Neural cell (in vitro differentiated cells): ENCODE data around the gene ANKMY1. TPM values are rescaled to one million over a fixed set of nuclear protein-coding genes. Genes with fewer than 3 reads are reported as not detected.

Experiments used
- H2AFZ ChIP-seq: fragments of 200-600, 300-800 bp; sonication (generic), shearing (Covaris generic); 2 replicates; pipeline ENCODE4 v1.6.0; 2014; ENCODE audit warnings: low read depth, mild to moderate bottlenecking, antibody characterized with exemption, low read length, moderate library complexity
- H3F3A ChIP-seq: fragments of 200-600 bp; shearing (Covaris generic); 2 replicates; pipeline ENCODE4 v1.6.1; 2016; ENCODE audit warnings: mild to moderate bottlenecking, moderate library complexity, mixed read lengths, antibody characterized with exemption, low read length; ENCODE audit not compliant: insufficient read depth, poor library complexity, severe bottlenecking
- H3K27ac ChIP-seq: fragments of 200-600, 300-800 bp; sonication (generic), shearing (Covaris generic); 2 replicates; pipeline ENCODE4 v1.5.1; 2014; ENCODE audit warnings: mild to moderate bottlenecking, low read length, moderate library complexity
- H3K27me3 ChIP-seq: fragments of 300-800, 200-600 bp; sonication (generic), shearing (Covaris generic); 2 replicates; pipeline ENCODE4 v1.6.0; 2014; ENCODE audit warnings: mild to moderate bottlenecking, low read depth, low read length, moderate library complexity; ENCODE audit not compliant: insufficient read depth
- H3K36me3 ChIP-seq: fragments of 300-800, 200-600 bp; sonication (generic), shearing (Covaris generic); 2 replicates; pipeline ENCODE4 v1.5.1; 2014; ENCODE audit warnings: mild to moderate bottlenecking, antibody characterized with exemption, low read length, moderate library complexity; ENCODE audit not compliant: insufficient read depth
- H3K4me2 ChIP-seq: fragments of 300-800, 200-600 bp; sonication (generic), shearing (Covaris generic); 2 replicates; pipeline ENCODE4 v1.6.0; 2014; ENCODE audit warnings: mild to moderate bottlenecking, low read length
- H3K4me3 ChIP-seq: fragments of 300-800, 200-600 bp; sonication (generic), shearing (Covaris generic); 2 replicates; pipeline ENCODE4 v1.5.1; 2014; ENCODE audit warnings: mild to moderate bottlenecking, low read length, moderate library complexity
- H3K79me2 ChIP-seq: fragments of 200-600 bp; shearing (Covaris generic); replicated peaks from 2 replicates; pipeline ENCODE4 v1.6.0; 2014; ENCODE audit warnings: mild to moderate bottlenecking, low read length, moderate library complexity; ENCODE audit not compliant: insufficient read depth
- H3K9ac ChIP-seq: fragments of 300-800, 200-600 bp; sonication (generic), shearing (Covaris generic); 2 replicates; pipeline ENCODE4 v1.6.1; 2016; ENCODE audit warnings: mild to moderate bottlenecking, low read length, mixed read lengths
- H3K9me2 ChIP-seq: fragments of 200-600 bp; shearing (Covaris generic); 2 replicates; pipeline ENCODE4 v1.6.1; 2016; ENCODE audit warnings: mild to moderate bottlenecking, low read length, mixed read lengths; ENCODE audit not compliant: insufficient read depth
- H3K9me3 ChIP-seq: fragments of 200-600, 300-800 bp; sonication (generic), shearing (Covaris generic); 2 replicates; pipeline ENCODE4 v1.6.1; 2016; ENCODE audit warnings: mild to moderate bottlenecking, mixed run types, low read length, moderate library complexity, mixed read lengths
- H4K20me1 ChIP-seq: fragments of 200-600 bp; shearing (Covaris generic); 2 replicates; pipeline ENCODE4 v1.6.1; 2016; ENCODE audit warnings: mild to moderate bottlenecking, mixed run types; ENCODE audit not compliant: insufficient read depth
- CTCF ChIP-seq: fragments of 450-650 bp; IDR thresholded peaks from 2 replicates; pipeline ENCODE4 v1.5.1; 2014; ENCODE audit warnings: antibody characterized with exemption, mild to moderate bottlenecking, moderate library complexity; ENCODE audit not compliant: poor library complexity, severe bottlenecking
- EP300 ChIP-seq: fragments of 450-650 bp; conservative IDR thresholded peaks from 2 replicates; pipeline ENCODE4 v1.6.1; 2014; ENCODE audit warnings: antibody characterized with exemption, mild to moderate bottlenecking, moderate library complexity; ENCODE audit not compliant: poor library complexity, severe bottlenecking
- EZH2 ChIP-seq: fragments of 200-600, 300-800 bp; shearing (Covaris generic), sonication (generic); IDR thresholded peaks from 2 replicates; pipeline ENCODE4 v1.6.1; 2014; ENCODE audit warnings: antibody characterized with exemption, low read length, borderline replicate concordance, mild to moderate bottlenecking; ENCODE audit not compliant: insufficient read depth, poor library complexity, severe bottlenecking
- MXI1 ChIP-seq: fragments of 450-650 bp; conservative IDR thresholded peaks from 2 replicates; pipeline ENCODE4 v1.6.1; 2014; ENCODE audit warnings: antibody characterized with exemption, mild to moderate bottlenecking; ENCODE audit not compliant: poor library complexity, severe bottlenecking
- POLR2AphosphoS5 ChIP-seq: IDR thresholded peaks from 2 replicates; pipeline ENCODE4 v1.6.1; 2012
- RAD21 ChIP-seq: fragments of 450-650 bp; conservative IDR thresholded peaks from 2 replicates; pipeline ENCODE4 v1.6.1; 2014; ENCODE audit warnings: antibody characterized with exemption, mild to moderate bottlenecking, moderate library complexity
- REST ChIP-seq: IDR thresholded peaks from 2 replicates; pipeline ENCODE4 v1.6.1; 2012; ENCODE audit warnings: borderline replicate concordance
- SMC3 ChIP-seq: fragments of 450-650 bp; conservative IDR thresholded peaks from 2 replicates; pipeline ENCODE4 v1.6.1; 2014; ENCODE audit warnings: antibody characterized with exemption, mild to moderate bottlenecking, moderate library complexity; ENCODE audit not compliant: poor library complexity
- TAF1 ChIP-seq: IDR thresholded peaks from 2 replicates; pipeline ENCODE4 v1.6.1; 2012; ENCODE audit warnings: low read depth
- polyA plus RNA-seq: library from polyadenylated mRNA; depleted of rRNA; stranded (reverse); fragments of >200 nt; gene quantifications from 2 replicates; pipeline ENCODE4 v1.2.3, GENCODE V29; 2014

Gene ANKMY1
- polyA plus RNA-seq, 1 donor from 2014 or later = 6.6 TPM

- Histone ChIP-seq H4K20me1 (no peaks in the 10 kb centered on the region), H3K9ac (no peak overlapping the region), H3K9me3 (no peaks in the 10 kb centered on the region), H3K79me2 (peaks cover 33% of the 10 kb centered on the region), H3F3A (no peaks in the 10 kb centered on the region), H2AFZ (no peak overlapping the region), H3K4me3 (peak overlapping the region; percentile 93), H3K4me2 (no peak overlapping the region), H3K27me3 (no peaks in the 10 kb centered on the region), H3K27ac (no peak overlapping the region), H3K9me2 (no peaks in the 10 kb centered on the region), H3K36me3 (no peaks in the 10 kb centered on the region)
- TF ChIP-seq REST (no peak), TAF1 (no peak), MXI1 (no peak), CTCF (no peak), POLR2AphosphoS5 (no peak), EP300 (no peak), SMC3 (no peak), EZH2 (no peak), RAD21 (no peak)
Observed at GRCh38 chr2:240457223-240458043, 100.4 kb downstream of the ANKMY1 start.

GRCh38 chr2:240456447-240457222 is 101.2 kb downstream of the ANKMY1 start:
- H3K27me3 ChIP-seq = no peaks in the 10 kb centered on the region
- H3K36me3 ChIP-seq = no peaks in the 10 kb centered on the region
- no peak overlapping the region for H2AFZ ChIP-seq
- no peaks in the 10 kb centered on the region for H3K9me2 ChIP-seq
- no peaks in the 10 kb centered on the region for H3K9me3 ChIP-seq
- H3K27ac ChIP-seq = peak overlapping the region; percentile 16
- no peaks in the 10 kb centered on the region for H3F3A ChIP-seq
- TF ChIP-seq RAD21 (no peak), EZH2 (no peak), MXI1 (no peak)
- H3K9ac ChIP-seq = peak overlapping the region; percentile 96
- no peaks in the 10 kb centered on the region for H4K20me1 ChIP-seq
- H3K4me2 ChIP-seq = no peak overlapping the region
- peaks cover 41% of the 10 kb centered on the region for H3K79me2 ChIP-seq
- peak overlapping the region; percentile 93 for H3K4me3 ChIP-seq
